ENCODE measurements around the gene HHLA2.

DNA sequence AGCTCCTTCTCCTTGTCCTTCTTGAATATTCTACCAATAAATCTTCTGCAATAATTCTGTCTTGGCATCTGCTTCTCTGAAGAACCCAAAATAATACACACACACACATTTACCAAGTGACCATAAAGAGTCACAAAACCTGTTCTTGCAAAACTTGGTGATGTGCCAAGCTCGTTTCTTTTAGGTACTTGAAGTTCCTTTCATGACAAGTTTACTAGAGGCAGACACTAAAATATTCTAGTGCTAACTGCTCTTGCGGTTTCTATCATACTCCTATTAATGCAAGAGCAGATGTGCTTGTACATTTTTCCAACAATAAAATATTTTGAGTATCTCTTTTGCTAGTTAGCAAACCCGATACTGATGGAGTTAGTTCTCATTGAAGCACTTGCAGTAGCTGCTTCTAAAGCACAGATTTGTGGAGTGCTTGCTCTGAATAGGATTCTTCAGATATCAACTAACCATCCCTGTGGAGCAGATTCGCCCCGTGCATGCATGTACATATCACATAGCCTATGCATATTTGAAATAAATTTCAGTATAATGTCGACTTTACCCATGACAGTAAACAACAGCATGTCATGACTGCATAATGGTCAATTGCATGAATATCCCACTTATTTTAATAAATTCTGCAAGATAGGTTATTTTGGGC lies 23.2 kb downstream of the HHLA2 start:
- no peak for TF ChIP-seq ARNTL (CRISPR knock-in tag; IDR thresholded peaks at IDR 0.05; ENCODE audit: borderline replicate concordance, low read depth)
- TF ChIP-seq, protein P1, sequence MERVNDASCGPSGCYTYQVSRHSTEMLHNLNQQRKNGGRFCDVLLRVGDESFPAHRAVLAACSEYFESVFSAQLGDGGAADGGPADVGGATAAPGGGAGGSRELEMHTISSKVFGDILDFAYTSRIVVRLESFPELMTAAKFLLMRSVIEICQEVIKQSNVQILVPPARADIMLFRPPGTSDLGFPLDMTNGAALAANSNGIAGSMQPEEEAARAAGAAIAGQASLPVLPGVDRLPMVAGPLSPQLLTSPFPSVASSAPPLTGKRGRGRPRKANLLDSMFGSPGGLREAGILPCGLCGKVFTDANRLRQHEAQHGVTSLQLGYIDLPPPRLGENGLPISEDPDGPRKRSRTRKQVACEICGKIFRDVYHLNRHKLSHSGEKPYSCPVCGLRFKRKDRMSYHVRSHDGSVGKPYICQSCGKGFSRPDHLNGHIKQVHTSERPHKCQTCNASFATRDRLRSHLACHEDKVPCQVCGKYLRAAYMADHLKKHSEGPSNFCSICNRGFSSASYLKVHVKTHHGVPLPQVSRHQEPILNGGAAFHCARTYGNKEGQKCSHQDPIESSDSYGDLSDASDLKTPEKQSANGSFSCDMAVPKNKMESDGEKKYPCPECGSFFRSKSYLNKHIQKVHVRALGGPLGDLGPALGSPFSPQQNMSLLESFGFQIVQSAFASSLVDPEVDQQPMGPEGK (CRISPR knock-in tag; IDR thresholded peaks at IDR 0.05; ENCODE audit: borderline replicate concordance): no peak
- TF ChIP-seq, protein P2, sequence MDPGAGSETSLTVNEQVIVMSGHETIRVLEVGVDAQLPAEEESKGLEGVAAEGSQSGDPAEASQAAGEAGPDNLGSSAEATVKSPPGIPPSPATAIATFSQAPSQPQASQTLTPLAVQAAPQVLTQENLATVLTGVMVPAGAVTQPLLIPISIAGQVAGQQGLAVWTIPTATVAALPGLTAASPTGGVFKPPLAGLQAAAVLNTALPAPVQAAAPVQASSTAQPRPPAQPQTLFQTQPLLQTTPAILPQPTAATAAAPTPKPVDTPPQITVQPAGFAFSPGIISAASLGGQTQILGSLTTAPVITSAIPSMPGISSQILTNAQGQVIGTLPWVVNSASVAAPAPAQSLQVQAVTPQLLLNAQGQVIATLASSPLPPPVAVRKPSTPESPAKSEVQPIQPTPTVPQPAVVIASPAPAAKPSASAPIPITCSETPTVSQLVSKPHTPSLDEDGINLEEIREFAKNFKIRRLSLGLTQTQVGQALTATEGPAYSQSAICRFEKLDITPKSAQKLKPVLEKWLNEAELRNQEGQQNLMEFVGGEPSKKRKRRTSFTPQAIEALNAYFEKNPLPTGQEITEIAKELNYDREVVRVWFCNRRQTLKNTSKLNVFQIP (CRISPR knock-in tag; IDR thresholded peaks at IDR 0.05; ENCODE audit: borderline replicate concordance, low read depth): no peak
- no peak for TF ChIP-seq RARB (CRISPR knock-in tag; IDR thresholded peaks at IDR 0.05)
- TF ChIP-seq ZNF8 (CRISPR knock-in tag; IDR thresholded peaks at IDR 0.05): no peak
- no peak for TF ChIP-seq SNAI2 (CRISPR knock-in tag; IDR thresholded peaks at IDR 0.05)
- TF ChIP-seq ZFP3 (CRISPR knock-in tag; IDR thresholded peaks at IDR 0.05): no peak
- TF ChIP-seq ESRRG (CRISPR knock-in tag; IDR thresholded peaks at IDR 0.05): no peak
- no peak for TF ChIP-seq CSDC2 (CRISPR knock-in tag; IDR thresholded peaks at IDR 0.05)
- no peak for TF ChIP-seq ZC3H10 (CRISPR knock-in tag; IDR thresholded peaks at IDR 0.05)
- TF ChIP-seq ZNF565 (CRISPR knock-in tag; conservative IDR thresholded peaks at IDR 0.05; ENCODE audit: low read depth): no peak
- TF ChIP-seq ZFP30 (CRISPR knock-in tag; IDR thresholded peaks at IDR 0.05): no peak
- TF ChIP-seq, protein P3, sequence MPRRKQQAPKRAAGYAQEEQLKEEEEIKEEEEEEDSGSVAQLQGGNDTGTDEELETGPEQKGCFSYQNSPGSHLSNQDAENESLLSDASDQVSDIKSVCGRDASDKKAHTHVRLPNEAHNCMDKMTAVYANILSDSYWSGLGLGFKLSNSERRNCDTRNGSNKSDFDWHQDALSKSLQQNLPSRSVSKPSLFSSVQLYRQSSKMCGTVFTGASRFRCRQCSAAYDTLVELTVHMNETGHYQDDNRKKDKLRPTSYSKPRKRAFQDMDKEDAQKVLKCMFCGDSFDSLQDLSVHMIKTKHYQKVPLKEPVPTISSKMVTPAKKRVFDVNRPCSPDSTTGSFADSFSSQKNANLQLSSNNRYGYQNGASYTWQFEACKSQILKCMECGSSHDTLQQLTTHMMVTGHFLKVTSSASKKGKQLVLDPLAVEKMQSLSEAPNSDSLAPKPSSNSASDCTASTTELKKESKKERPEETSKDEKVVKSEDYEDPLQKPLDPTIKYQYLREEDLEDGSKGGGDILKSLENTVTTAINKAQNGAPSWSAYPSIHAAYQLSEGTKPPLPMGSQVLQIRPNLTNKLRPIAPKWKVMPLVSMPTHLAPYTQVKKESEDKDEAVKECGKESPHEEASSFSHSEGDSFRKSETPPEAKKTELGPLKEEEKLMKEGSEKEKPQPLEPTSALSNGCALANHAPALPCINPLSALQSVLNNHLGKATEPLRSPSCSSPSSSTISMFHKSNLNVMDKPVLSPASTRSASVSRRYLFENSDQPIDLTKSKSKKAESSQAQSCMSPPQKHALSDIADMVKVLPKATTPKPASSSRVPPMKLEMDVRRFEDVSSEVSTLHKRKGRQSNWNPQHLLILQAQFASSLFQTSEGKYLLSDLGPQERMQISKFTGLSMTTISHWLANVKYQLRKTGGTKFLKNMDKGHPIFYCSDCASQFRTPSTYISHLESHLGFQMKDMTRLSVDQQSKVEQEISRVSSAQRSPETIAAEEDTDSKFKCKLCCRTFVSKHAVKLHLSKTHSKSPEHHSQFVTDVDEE (CRISPR knock-in tag; IDR thresholded peaks at IDR 0.05): no peak

Data from SK-N-SH treated with all-trans-retinoic acid at 6 μM for 48 hours (cell line).